KOPT-K1 (cell line): ENCODE data around the gene CNGA3.
"Not testable (repeated sequence)": the region's sequence is repeated elsewhere in the genome, so short reads cannot be mapped to it uniquely, and the experiment has no call there.

Source experiments
- H3K27ac ChIP-seq: fragments of 200-600 bp; sonication (generic); 2 replicates; pipeline ENCODE4 v1.5.1; 2016; ENCODE audit warnings: antibody characterized with exemption, mild to moderate bottlenecking, low read depth, low read length; ENCODE audit not compliant: poor library complexity, severe bottlenecking
- H3K36me3 ChIP-seq: fragments of 200-600 bp; sonication (generic); 2 replicates; pipeline ENCODE4 v1.5.1; 2017; ENCODE audit warnings: antibody characterized with exemption, mild to moderate bottlenecking, low read length, moderate library complexity; ENCODE audit not compliant: insufficient read depth
- H3K9me3 ChIP-seq: fragments of 200-600 bp; sonication (generic); 2 replicates; pipeline ENCODE4 v1.5.1; 2017; ENCODE audit warnings: antibody characterized with exemption, low read length, mild to moderate bottlenecking; ENCODE audit not compliant: insufficient read depth, poor library complexity, severe bottlenecking

CNGA3 gene

DNA sequence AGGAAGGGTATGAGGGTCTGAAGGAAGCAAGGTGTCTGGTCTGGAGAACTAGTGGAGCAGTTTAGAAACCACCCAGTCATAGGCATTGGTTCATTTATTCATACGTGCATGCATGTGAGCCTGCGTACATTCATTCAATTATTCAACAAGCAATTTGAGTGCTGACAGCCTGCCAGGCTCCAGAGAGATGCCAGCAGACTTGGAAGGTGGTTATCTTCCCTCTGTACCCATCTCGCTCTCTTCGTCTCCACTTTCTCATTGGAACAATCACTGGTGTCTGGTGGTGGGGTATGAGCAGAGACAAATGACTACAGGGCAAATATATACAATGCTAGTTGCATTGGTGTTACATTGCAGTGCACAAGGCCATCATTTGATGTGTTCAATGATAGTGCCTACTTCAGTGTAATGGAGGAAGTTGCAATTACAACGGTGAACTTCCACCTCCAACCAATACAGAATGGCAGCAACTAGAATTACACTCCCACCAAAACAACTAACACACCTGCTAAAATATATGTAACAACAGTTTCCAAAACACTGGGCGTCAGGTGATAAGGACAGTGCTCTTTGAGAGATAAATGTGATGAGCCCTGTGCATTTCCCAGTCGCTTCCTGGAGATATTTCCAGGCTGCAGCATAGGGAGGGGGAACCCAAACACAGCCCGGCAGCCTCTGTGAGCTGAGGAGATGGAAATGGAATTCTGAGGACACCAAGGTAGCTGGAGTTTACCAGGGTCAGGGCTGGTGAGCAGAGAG is 32.6 kb upstream of the CNGA3 start:
- no peaks in the 10 kb centered on the region for H3K9me3 ChIP-seq
- no peak overlapping the region for H3K27ac ChIP-seq
- no peaks in the 10 kb centered on the region for H3K36me3 ChIP-seq

DNA sequence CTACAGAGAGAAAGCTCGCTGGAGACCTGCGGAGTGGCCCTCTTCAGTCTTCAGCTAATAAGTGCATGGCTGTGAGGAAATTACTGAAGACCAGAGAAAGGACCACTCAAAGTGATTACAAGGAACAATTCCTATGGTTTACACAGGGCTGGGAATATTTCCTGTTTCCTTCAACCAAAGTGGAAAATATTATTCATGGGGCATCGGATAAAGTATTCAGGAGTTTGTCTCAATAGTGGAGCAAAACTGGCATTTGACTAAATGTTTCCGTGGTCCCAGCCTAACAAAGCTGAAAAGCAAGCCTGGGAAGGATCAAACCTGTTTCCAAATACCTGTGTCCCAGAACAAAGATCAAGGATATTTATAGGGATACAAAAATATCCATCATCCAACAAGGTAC is 32.0 kb upstream of the CNGA3 start:
- Histone ChIP-seq H3K9me3 (peaks cover 6% of the 10 kb centered on the region), H3K27ac (no peak overlapping the region), H3K36me3 (no peaks in the 10 kb centered on the region)

DNA sequence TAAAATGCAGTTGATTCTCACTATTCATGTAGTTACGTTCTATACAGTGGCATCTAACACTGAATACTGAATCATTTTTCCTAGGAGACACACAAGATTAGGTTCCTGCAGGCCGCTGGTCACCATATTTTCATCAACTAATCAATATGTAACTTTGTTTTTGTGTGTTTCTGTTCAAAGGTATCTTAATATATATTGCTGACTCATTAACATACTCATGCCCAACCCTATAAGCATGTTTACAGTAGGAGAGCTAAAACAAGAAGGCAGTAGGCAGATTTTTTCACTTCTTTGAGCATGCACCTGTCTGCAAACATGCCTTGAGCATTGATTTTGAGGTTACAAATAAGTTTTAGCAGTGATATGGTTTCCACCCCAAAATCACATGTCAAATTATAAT is 30.3 kb upstream of the CNGA3 start:
- H3K9me3 ChIP-seq: peaks cover 23% of the 10 kb centered on the region
- no peak overlapping the region for H3K27ac ChIP-seq
- no peaks in the 10 kb centered on the region for H3K36me3 ChIP-seq

DNA sequence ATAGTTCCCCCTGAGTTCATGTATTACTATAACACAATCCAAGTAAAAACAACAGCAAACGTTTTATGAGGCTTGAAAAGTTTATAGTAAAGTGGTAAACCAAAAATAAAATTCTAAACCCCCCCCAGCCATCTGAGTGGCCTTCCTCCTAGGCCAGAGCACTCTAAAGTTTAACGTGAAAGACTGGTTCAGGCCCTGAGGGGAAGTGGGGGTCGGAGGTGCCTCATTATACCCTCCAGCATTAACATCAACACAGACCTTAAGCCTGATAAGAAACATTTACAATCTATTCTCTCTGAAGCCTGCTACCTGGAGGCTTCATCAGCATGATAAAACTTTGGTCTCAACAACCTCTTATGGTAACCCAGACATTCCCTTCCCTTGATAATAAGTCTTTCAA is 29.0 kb upstream of the CNGA3 start:
- H3K27ac ChIP-seq: no peak overlapping the region
- H3K9me3 ChIP-seq: peaks cover 35% of the 10 kb centered on the region
- no peaks in the 10 kb centered on the region for H3K36me3 ChIP-seq

DNA sequence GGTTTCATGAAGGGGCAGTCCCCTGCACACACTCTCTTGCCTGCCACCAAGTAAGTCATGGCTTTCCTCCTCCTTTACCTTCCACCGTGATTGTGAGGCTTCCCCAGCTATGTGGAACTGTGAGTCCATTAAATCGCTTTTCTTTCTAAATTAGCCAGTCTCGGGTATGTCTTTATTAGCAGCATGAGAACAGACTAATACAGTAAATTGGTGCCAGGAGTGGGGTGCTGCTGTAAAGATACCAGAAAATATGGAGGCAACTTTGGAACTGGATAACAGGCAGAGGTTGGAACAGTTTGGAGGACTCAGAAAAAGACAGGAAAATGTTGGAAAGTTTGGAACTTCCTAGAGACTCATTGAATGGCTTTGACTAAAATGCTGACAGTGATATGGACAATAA is 26.1 kb upstream of the CNGA3 start:
- H3K36me3 ChIP-seq, H3K27ac ChIP-seq: not testable (repeated sequence)
- H3K9me3 ChIP-seq: peaks cover 48% of the 10 kb centered on the region

DNA sequence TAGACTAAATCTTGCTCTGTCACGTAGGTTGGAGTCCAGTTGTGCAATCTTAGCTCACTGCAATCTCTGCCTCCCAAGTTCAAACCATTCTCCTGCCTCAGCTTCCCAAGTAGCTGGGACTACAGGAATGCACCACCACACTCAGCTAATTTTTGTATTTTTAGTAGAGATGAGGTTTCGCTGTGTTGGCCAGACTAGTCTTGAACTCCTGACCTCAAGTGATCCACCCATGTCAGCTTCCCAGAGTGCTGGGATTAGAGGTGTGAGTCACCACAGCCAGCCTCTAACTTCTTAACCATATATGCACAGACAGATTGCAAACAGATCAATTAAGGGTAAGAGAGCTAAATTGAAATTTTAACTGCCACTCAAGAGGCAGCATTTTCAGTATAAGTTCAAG is 22.1 kb upstream of the CNGA3 start:
- Histone ChIP-seq H3K9me3 (peaks cover 43% of the 10 kb centered on the region), H3K27ac (no peak overlapping the region), H3K36me3 (no peaks in the 10 kb centered on the region)

DNA sequence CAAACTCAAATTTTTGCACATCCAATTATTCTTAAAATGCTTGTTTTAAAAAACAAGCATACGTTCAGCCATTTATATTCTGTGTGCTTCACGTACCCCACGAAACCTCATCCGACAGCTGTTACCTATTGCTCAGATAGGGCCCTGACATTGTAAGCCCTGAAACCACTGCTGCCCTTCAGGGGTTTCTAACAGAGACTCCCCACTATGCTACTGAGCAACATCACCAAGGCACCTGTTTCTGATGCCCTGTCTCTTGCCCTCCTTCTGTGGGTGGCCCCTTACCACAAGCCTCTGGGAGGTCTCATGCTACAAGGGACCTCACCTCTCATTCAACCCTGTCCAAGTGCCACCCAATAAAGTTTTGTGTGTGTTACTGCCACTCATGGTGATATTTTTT is 18.5 kb upstream of the CNGA3 start:
- peaks cover 7% of the 10 kb centered on the region for H3K9me3 ChIP-seq
- no peak overlapping the region for H3K27ac ChIP-seq
- H3K36me3 ChIP-seq: no peaks in the 10 kb centered on the region

DNA sequence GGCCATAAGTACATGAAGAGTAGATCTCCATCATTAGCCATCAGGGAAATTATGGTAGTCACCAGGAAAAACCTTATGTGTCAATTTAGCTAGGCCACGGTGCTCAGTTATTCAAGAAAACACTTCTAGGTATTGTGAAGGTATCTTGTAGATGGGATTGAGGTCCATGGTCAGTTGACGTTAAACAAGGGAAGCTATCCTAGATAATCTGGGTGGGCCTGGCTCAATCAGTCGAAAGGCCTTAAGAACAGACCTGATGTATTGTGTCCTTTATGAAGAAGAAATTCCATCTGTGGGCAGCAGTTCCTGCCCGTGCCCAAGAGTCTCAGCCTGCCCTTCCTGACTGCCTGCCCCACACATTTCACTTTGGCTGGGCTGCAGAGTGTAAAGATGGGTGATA is 16.7 kb upstream of the CNGA3 start:
- H3K36me3 ChIP-seq: no peaks in the 10 kb centered on the region

DNA sequence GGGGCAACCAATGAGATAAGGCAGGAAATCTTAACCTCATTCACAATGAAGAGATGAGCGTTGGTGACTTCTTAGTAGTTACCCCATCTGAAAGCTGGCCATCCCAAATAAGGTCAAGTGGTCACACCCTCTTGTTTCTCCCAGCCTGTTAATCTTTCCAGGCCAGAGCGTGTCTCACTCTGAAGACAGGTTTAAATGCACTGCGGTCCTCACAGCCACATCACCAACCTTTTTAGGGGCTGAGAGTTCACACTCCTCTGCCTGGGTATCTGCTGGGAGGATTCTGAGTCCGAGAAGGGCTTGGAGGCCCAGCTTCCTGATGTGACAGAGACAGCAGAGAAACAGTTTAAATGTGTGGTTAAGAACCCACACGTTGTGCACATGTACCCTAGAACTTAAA is 13.3 kb upstream of the CNGA3 start:
- no peak overlapping the region for H3K27ac ChIP-seq
- no peaks in the 10 kb centered on the region for H3K36me3 ChIP-seq
- H3K9me3 ChIP-seq: no peaks in the 10 kb centered on the region

More for the DNA sequence above, 16.7 kb upstream of the CNGA3 start:
- Histone ChIP-seq H3K9me3 (no peaks in the 10 kb centered on the region), H3K27ac (no peak overlapping the region)

DNA sequence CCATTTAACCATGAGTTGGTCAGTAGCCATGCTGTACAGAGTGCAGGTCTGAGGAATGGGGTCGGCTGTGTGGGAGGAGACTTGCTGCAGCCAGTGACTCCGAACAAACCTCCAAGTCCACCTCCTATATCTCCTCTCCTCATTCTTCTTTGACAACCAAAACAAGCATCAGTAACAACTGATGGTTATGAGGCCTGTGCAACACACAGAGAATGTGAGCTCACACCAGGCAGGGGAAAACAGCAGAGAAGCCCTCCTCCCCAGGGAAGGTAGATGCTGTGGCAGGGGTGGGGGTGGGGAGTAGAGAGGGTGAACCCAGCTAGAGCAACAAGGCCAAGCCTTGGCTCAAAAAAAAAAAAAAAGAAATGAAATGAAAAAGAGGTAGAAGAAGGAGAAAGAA is 12.3 kb upstream of the CNGA3 start:
- H3K36me3 ChIP-seq: no peaks in the 10 kb centered on the region
- H3K27ac ChIP-seq: no peak overlapping the region
- H3K9me3 ChIP-seq: no peaks in the 10 kb centered on the region

DNA sequence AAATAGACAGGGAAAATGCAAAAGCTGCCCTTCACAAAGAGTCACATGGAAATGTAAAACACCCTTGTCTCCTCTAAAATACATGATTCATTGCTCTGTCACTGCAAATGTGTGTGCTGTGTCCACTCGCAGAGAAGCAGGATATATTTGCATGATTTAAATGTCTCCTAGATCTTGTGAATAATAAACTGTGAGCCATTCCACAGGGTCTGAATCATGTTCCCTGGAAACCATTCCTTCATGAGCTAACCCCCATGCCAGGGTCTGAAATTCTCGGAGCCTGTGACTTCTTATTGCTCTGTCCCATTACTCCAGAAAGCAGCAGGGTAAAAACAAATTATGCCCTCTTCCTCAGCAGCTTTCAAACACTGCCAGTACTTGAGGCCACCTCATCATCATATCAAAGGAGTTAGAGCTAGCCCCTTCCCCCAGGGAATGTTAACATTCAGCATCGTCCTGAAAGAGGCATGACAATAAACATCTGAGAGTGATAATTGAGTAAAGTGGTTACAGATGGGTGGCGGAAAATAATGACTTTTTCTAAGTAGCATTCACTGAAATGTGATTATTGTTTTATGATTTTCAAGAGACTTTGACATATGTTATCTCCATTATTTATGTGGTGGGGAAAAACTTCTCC is 11.7 kb upstream of the CNGA3 start:
- Histone ChIP-seq H3K27ac (no peak overlapping the region), H3K9me3 (no peaks in the 10 kb centered on the region), H3K36me3 (no peaks in the 10 kb centered on the region)

DNA sequence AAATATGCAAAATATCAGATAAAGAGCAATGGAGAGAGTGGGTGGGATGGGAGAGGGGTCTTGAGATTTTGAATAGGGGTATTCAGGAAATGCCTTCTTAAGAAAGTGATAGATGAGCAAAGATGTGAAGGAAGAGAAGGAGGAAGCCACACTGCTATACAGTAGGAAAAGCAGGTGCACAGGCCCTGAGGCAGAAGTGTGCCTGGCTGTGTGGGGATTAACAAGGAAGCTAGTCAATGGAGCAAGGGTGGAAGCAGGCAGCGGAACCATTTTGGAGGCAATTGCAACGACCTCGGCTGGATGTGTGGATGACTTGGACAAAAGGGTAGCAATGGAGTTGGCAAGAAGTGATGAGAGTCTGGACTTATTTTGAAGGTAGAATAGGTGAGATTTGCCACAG is 11.0 kb upstream of the CNGA3 start:
- H3K36me3 ChIP-seq: no peaks in the 10 kb centered on the region
- H3K9me3 ChIP-seq: no peaks in the 10 kb centered on the region
- no peak overlapping the region for H3K27ac ChIP-seq

DNA sequence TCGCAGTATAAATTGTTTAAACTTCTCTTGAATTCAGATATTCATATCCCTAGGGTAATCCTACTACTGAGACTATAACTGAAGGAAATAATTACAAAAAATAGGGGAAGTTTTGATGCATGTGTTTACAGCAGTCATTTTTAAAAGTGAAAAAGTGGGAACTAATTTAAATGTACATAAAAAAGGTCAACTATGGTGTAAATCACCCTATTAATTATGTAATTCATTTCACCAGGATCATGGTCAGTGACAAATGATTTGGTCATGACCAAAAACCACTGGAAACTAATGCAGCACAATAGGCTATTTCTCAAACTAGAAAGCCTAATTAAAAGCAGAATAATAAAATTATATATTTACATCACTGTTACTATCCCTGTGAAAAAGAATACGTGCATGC is 5.0 kb upstream of the CNGA3 start:
- H3K36me3 ChIP-seq: no peaks in the 10 kb centered on the region
- H3K9me3 ChIP-seq: no peaks in the 10 kb centered on the region
- H3K27ac ChIP-seq: no peak overlapping the region

DNA sequence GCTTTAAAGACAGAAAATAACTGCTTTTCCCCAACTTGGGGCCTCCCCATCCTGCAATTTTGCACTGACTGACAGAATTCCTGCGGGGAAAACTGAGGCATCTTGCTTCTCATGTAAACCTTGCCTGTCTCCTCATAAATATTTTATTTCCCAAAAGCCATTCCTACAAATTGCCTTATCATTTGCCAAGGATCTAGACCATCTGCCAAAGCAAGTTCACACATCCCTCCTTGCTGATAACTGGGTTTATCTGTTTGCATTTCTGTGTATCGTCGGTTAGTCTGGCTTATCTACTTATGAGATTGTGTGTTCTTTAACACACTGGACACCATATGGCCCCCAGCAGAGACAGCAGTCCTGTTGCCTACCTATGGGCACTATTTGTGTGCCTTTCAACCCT is 3.0 kb upstream of the CNGA3 start:
- Histone ChIP-seq H3K9me3 (peaks cover 5% of the 10 kb centered on the region), H3K36me3 (no peaks in the 10 kb centered on the region), H3K27ac (no peak overlapping the region)

DNA sequence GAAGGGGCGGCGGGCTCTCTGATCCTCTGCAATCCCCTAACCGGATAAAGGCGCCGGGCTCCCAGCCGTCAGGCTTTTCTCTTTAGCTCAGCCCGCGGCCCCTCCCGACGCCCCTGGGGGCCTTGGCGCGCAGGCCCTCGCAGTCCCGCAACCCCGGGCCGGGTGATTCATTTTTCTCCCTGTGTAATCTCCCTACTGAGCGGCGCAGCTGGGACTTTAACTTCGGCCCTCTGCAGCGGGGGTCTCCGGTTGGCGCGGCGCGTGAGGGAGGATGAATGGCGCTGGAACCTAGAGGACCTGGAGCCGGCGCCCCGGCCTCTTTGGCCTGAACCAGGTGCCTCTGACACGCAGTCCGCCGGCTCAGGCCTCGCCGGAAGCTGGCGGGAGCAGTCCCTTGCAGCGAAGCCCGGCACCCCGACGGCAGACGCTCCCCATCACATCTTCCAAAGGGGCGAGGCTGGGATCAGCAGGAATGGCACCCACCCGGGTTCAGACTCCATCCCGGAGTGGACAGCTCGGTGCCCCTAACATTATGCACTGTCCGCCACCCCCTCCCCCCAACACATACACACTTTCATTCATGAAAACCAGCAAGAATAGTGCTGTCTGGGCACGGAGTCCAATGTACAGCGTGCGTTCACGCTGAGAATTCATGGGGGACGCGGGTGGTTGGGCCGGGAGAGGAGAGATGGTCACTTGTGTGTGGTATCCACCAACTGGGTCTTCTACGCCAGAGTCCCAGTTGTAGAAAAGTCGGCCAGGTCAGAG is 1.2 kb downstream of the CNGA3 start:
- Histone ChIP-seq H3K9me3 (peaks cover 21% of the 10 kb centered on the region), H3K36me3 (no peaks in the 10 kb centered on the region), H3K27ac (no peak overlapping the region)
